H1 (cell line): ENCODE results near the gene COL20A1. TPM values are rescaled to one million over a fixed set of nuclear protein-coding genes. Genes with fewer than 3 reads are reported as not detected.

Experiments
- polyA plus RNA-seq, 7 experiments: library from polyadenylated mRNA; depleted of rRNA in 3 of 7; stranded (reverse) in 5 of 7; unstranded in 2 of 7; fragments of >200 nt in 5 of 7; fragments of 200-250 nt in 2 of 7; gene quantifications; 1 replicate in 5 of 7; 2 replicates in 1 of 7; 4 replicates in 1 of 7; pipeline versions ENCODE4 v1.2.1 to v1.2.3, GENCODE V29; 2011 to 2013; ENCODE audit warnings: missing spikeins in 2 of 7, mixed read lengths in 2 of 7
- total RNA-seq: library from RNA; stranded (reverse); fragmentation: NEBNext Ultra II Directional; extraction: Animal tissue kit (Norgen Biotek cat#: 25700); gene quantifications from 2 replicates; pipeline ENCODE4 v1.2.1, GENCODE V29; 2021
- TF ChIP-seq, protein P1 (sequence below): IDR thresholded peaks from 2 replicates; pipeline ENCODE4 v1.6.1; 2012; ENCODE audit warnings: inconsistent platforms

The COL20A1 gene
- total and polyA plus RNA-seq, 2 of the 8 experiments (the other 6 are each of a cell fraction or from before 2014, with no cell fraction given): 0.19 to 0.21 TPM

GRCh38 chr20:63356511-63356910 is 63.5 kb downstream of the COL20A1 start (continued):
- TF ChIP-seq, protein P1, sequence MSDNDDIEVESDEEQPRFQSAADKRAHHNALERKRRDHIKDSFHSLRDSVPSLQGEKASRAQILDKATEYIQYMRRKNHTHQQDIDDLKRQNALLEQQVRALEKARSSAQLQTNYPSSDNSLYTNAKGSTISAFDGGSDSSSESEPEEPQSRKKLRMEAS: no peak
